ENCODE data around the gene HMHB1. TPM values are rescaled to one million over a fixed set of nuclear protein-coding genes. Genes with fewer than 3 reads are reported as not detected.
A peak's percentile ranks its signal among the peaks of the same experiment; 100 is the strongest.

The HMHB1 gene
- total RNA-seq, 2 experiments from 2014 or later = not detected

DNA sequence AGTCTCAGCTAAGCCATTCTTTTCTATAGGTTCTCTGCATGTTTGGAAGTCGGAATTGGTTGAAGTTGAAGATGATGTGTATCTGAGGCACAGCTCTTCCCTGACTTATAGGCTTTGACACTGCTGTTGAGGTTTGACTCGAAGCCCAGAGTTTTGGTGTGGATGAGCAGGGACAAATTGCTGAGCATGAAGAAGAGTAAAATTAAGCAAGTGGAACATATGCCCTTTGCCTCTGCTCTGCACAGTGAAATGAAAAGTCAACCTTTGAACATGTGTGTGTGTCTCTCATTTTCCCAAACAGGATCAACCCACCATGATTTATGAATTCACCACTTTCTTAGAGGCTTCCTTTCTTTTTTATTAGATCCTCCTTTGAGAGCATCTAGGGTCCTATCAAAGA lies 8.5 kb downstream of the HMHB1 start:
- BruUV-seq (replicated peaks) = no TSS peak
- Histone ChIP-seq H2AFZ (ENCODE audit: low read length) (0 out of 2 replicates have a peak overlapping the region, but pooled peaks have one; percentile 3), H3K9me2 (ENCODE audit: insufficient read depth, low read length) (no peaks in the 10 kb centered on the region), H3K27ac (ENCODE audit: low read depth, low read length, poor library complexity, severe bottlenecking) (no peak overlapping the region), H3K4me3 (ENCODE audit: low read depth, low read length, poor library complexity, severe bottlenecking) (no peak overlapping the region), H3K36me3 (ENCODE audit: insufficient read depth, low read length) (no peaks in the 10 kb centered on the region), H3K4me1 (ENCODE audit: insufficient read depth, low read length, poor library complexity, severe bottlenecking) (peaks cover 8% of the 10 kb centered on the region), H3K4me2 (ENCODE audit: low read length) (no peak overlapping the region), H3K79me2 (ENCODE audit: insufficient read depth, low read depth, low read length) (no peaks in the 10 kb centered on the region), H3K9me3 (ENCODE audit: low read length) (no peaks in the 10 kb centered on the region), H4K20me1 (ENCODE audit: insufficient read depth, low read length) (no peaks in the 10 kb centered on the region)
- no peak for TF ChIP-seq CTCF (conservative IDR thresholded peaks at IDR 0.05; ENCODE audit: low read length)
- TF ChIP-seq EZH2phosphoT487 (IDR thresholded peaks at IDR 0.05; ENCODE audit: borderline replicate concordance, low read depth, low read length) = no peak
- ChIA-PET CTCF (ENCODE audit: unreplicated experiment) (no interaction called here), POLR2A (interaction anchor here (0.6 kb wide), 1 partner anchor 593 kb away, joined by 4 read pairs; no protein-coding TSS in a partner anchor)
- DNase-seq (ENCODE audit: low spot score) = no peak
- intact Hi-C loops (cut with micrococcal nuclease; ENCODE audit: unreplicated experiment) = loop anchor here (10.0 kb wide), 3 partner anchors 226 to 716 kb away; no protein-coding TSS in a partner anchor

DNA sequence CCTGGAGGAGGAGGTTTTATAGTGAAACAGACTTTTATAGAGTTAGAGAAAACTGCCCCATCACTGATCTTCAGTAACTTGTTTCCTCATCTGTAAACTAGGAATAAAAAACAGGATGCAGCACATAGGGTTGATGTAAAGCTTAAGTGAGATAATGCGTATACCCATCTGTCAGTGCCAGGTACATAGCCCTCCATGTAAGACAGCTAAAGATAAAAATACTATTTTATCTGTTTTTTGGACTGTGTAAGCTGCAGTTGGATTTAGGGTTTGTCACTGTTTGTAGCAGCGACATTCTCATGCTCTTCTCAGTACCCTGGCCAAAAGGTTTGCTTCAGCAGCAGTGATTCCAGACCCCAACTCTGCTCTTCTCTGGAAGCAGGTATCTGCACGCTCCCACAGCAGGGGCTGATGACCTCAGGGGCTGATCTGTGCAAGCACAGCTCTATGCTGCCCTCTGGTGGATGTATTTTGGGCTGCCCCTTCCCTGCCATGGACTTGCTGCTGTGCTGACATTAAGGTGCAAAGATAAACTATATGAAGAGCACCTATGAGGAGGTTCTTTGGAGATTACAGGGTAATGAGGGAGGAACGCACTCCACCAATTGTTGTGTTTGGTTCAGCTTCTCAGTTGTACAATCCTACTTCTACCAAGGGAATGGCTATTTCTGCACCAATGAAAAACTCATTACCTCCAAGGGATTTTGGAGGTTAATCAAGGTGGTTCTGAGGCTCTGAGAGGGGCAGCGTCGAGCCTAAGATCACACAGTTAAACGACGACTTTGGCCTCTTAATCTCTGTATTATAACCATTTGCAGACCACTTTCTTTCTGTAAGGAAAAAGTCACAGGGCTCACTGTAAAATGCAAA lies 13.1 kb downstream of the HMHB1 start:
- ChIA-PET CTCF (ENCODE audit: unreplicated experiment) (no interaction called here), POLR2A (interaction anchor here (0.6 to 1.4 kb wide), 2 partner anchors 123 to 390 kb away, joined by 3 to 6 read pairs; no protein-coding TSS in a partner anchor)
- Histone ChIP-seq H3K9me3 (ENCODE audit: low read length) (no peaks in the 10 kb centered on the region), H3K27ac (ENCODE audit: low read depth, low read length, poor library complexity, severe bottlenecking) (no peak overlapping the region), H3K4me2 (ENCODE audit: low read length) (peak overlapping the region; percentile 38; the same call in 1 of the 2 replicates), H2AFZ (ENCODE audit: low read length) (peak overlapping the region; percentile 75; the same call in 1 of the 2 replicates), H3K79me2 (ENCODE audit: insufficient read depth, low read depth, low read length) (no peaks in the 10 kb centered on the region), H4K20me1 (ENCODE audit: insufficient read depth, low read length) (no peaks in the 10 kb centered on the region), H3K36me3 (ENCODE audit: insufficient read depth, low read length) (no peaks in the 10 kb centered on the region), H3K9me2 (ENCODE audit: insufficient read depth, low read length) (no peaks in the 10 kb centered on the region), H3K4me1 (ENCODE audit: insufficient read depth, low read length, poor library complexity, severe bottlenecking) (peaks cover 8% of the 10 kb centered on the region), H3K4me3 (ENCODE audit: low read depth, low read length, poor library complexity, severe bottlenecking) (no peak overlapping the region)
- TF ChIP-seq EZH2phosphoT487 (IDR thresholded peaks at IDR 0.05; ENCODE audit: borderline replicate concordance, low read depth, low read length) (no peak), CTCF (conservative IDR thresholded peaks at IDR 0.05; ENCODE audit: low read length) (peak; percentile 97)
- BruUV-seq (replicated peaks) = no TSS peak
- peak; percentile 86 for DNase-seq (ENCODE audit: low spot score)
- intact Hi-C loops (cut with micrococcal nuclease; ENCODE audit: unreplicated experiment) = loop anchor here (1.0 to 10.0 kb wide), 6 partner anchors 230 to 904 kb away; no protein-coding TSS in a partner anchor

Measured in OCI-LY7 (cell line).